Measurements from ENCODE around the gene CRYBG1.
"Not testable (repeated sequence)": the region's sequence is repeated elsewhere in the genome, so short reads cannot be mapped to it uniquely, and the experiment has no call there.

Gene CRYBG1

GRCh38 chr6:106557837-106558236 is 197.3 kb downstream of the CRYBG1 start:
- no peak for DNase-seq

GRCh38 chr6:106558364-106558763 is 197.8 kb downstream of the CRYBG1 start:
- DNase-seq: no peak

DNA sequence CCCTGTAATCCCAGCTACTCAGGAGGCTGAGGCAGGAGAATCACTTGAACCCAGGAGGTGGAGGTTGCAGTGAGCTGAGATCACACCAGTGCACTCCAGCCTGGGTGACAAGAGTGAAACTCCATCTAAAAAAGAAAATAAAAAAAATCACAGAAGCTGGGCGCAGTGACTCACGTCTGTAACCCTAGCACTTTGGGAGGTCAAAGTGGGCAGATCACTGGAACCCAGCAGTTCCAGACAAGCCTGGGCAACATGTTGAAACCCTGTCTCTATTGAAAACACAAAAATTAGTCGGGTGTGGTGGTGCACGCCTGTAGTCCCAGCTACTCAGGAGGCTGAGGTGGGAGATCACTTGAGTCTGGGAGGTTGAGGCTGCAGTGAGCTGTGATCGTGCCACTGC is 199.1 kb downstream of the CRYBG1 start:
- not testable (repeated sequence) for DNase-seq

GRCh38 chr6:106560996-106561685 is 200.6 kb downstream of the CRYBG1 start:
- no peak for DNase-seq

- DNase-seq: no peak
These were observed 201.3 kb downstream of the CRYBG1 start for GRCh38 chr6:106561686-106562405.

- DNase-seq: no peak
These were observed 203.1 kb downstream of the CRYBG1 start for GRCh38 chr6:106563614-106564013.

DNA sequence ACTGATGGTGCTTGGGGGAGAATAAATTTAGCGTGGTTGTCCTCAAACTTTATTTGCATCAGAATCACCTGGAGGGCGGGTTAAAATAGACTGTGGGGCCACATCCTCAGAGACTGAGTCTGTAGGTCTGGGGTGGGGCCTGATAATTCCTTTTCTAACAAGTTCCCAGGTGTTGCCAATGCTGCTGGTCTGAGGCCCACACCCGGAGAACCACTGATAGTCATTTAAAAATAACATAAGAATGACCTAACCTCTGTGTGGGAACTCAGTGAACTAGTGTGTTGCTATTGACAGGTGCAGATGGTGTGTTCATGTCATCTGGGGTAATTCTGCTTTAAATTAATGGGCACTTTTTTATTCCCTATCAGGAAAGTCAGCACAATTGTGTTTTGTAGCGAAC is 204.0 kb downstream of the CRYBG1 start:
- no peak for DNase-seq

- no peak for DNase-seq
These were observed 208.0 kb downstream of the CRYBG1 start for GRCh38 chr6:106568530-106568929.

DNA sequence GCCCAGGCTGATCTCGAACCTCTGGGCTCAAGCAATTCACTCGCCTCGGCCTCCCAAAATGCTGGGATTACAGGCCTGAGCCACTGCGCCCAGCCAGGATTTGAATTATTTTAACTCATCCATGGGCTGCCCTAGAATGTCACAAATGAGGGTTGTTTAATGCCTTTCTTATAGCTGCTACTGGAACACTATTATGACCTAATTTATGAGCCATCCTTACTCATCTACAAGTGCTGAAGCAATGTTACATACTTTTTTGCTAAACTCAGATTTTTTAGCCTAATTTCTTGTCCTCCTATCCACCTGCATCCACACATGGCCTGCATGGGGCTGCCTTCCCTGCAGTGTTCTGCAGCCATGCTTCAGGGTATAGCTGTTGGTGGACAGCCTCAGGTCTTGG is 208.9 kb downstream of the CRYBG1 start:
- DNase-seq: no peak

- DNase-seq: no peak
These were observed 211.9 kb downstream of the CRYBG1 start for GRCh38 chr6:106572436-106572835.

- DNase-seq: no peak
These were observed 212.5 kb downstream of the CRYBG1 start for GRCh38 chr6:106572875-106573585.

GRCh38 chr6:106574741-106575458 is 214.4 kb downstream of the CRYBG1 start:
- no peak for DNase-seq

DNA sequence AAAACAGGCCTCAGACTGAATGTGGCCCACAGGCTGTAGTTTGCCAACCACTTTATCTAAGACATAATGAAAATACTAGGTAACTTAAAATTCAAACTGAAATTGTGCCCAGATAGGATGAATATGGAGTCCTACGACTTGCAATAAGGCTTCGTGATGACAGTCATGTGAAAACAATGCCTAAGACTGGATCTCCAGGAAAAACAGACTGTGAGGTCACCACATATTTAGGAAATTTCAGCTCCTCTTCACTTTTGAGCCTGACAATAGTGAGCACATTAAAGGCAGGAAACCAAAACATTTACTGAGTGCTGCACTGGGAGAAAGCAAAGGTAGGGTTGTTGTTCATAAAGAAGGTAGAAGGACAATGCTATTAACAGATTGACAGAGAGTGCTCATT is 218.8 kb downstream of the CRYBG1 start:
- no peak for DNase-seq

GRCh38 chr6:106581468-106581867 is 221.0 kb downstream of the CRYBG1 start:
- DNase-seq: no peak

DNA sequence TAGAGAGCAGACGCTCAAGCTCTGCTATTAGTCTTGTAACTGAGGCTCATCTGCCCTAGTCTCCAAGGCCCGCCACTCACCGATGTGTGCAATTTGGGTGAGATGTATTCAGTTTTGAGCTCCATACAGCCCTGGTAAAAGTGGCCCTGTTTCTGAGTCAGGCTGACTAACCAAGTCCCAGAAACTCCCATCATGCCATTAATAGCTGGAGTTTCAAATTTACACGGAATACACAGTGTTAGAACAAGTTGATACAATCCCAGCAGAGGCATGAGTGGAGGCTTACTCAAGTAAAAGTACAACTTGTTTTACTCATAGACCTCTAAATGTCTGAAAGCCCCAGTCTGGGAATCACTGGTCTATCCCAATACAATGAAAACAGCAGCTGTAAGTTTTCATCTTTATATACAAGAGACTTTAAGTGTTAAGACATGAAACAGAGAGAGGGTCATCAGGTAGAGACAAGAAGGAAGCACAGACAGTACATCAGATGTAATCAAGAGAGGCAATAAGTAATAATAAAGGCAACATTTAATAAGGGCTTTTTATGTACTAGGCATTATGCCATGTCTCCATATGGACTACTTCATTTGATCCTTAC is 226.4 kb downstream of the CRYBG1 start:
- no peak for DNase-seq

- not testable (repeated sequence) for DNase-seq
These were observed 228.4 kb downstream of the CRYBG1 start for GRCh38 chr6:106588937-106589336.

GRCh38 chr6:106591111-106591825 is 230.8 kb downstream of the CRYBG1 start:
- no peak for DNase-seq

DNA sequence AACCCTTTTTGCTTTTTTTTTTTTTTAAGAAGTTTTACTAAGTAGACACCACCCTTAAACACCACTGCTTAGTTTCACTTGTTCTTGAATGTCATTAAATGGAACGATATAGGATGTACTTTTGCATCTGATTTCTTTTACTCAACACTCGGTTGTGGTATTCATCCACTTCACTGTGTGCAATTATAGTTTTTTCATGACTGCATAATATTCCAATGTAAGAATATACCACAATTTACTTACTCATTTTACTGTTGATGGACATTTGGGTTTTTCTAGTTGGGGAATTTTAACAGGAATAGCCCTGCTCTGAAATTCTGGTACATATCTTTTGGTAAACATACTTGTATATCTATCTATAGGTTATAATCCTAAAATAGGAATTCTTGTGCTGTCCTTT is 238.9 kb downstream of the CRYBG1 start:
- DNase-seq: no peak

DNA sequence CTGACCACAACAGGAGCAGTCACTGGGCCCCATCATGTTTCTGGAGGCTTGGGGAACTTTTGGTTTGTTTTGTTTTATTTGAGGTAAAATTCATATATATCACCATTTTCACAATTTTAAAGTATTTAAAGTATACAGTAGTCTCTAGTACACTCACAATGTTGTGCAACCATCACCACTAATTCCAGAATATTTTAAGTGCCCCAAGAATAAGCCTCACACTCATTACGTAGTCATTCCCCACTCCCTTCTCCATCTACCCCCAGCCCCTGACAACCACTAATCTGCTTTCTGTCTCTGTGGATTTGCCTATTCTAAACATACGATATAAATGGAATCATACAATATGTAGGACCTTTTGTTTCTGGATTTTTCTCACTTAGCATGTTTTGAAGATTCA is 239.8 kb downstream of the CRYBG1 start:
- DNase-seq: no peak

GRCh38 chr6:106608080-106608668 is 247.7 kb downstream of the CRYBG1 start:
- no peak for DNase-seq

- no peak for DNase-seq
These were observed 249.2 kb downstream of the CRYBG1 start for GRCh38 chr6:106609699-106610098.

GRCh38 chr6:106611030-106611429 is 250.5 kb downstream of the CRYBG1 start:
- DNase-seq: no peak

Data from NCI-H1048 (cell line).